Fibroblast of mammary gland (primary cell): Measurements from ENCODE around the gene DUOXA2.
A peak's percentile ranks its signal among the peaks of the same experiment; 100 is the strongest.

Source experiments
- DNase-seq: peaks from one replicate; pipeline ENCODE4 v3.0.0-alpha.2; 2010; ENCODE audit warnings: low read depth
- H3K4me3 ChIP-seq: 2 replicates; pipeline ENCODE4 v1.5.1; 2011; ENCODE audit warnings: low read depth, mild to moderate bottlenecking, low read length, moderate library complexity; ENCODE audit not compliant: control insufficient read depth
- CTCF ChIP-seq: conservative IDR thresholded peaks from 2 replicates; pipeline ENCODE4 v1.5.1; 2011; ENCODE audit warnings: low read depth, low read length, inconsistent platforms; ENCODE audit not compliant: control insufficient read depth, insufficient read depth

DUOXA2 gene

GRCh38 chr15:45151998-45152828, 38.1 kb downstream of the DUOXA2 start:
- no peak for DNase-seq
- no peak overlapping the region for H3K4me3 ChIP-seq
- no peak for TF ChIP-seq CTCF

DNA sequence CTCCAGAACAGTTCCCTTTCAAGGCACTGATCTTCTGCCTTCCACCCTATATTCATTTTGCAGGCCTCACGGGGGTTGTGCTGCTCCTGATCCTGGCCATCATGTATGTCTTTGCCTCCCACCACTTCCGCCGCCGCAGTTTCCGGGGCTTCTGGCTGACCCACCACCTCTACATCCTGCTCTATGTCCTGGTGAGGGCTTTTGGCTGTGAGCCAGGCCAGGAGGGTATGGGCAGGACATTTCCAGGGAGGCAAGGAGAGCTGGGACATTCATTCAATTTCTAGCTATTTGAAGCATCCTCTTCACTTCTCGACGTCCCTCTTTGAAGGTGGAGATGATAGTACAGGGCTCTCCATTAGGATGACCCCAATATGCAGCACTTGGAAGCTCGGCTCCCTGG, 41.6 kb downstream of the DUOXA2 start:
- no peak overlapping the region for H3K4me3 ChIP-seq
- no peak for DNase-seq
- no peak for TF ChIP-seq CTCF

- TF ChIP-seq CTCF: no peak
- peak; percentile 84 for DNase-seq
- H3K4me3 ChIP-seq: no peak overlapping the region
These were observed 42.8 kb downstream of the DUOXA2 start for GRCh38 chr15:45156744-45157455.

DNA sequence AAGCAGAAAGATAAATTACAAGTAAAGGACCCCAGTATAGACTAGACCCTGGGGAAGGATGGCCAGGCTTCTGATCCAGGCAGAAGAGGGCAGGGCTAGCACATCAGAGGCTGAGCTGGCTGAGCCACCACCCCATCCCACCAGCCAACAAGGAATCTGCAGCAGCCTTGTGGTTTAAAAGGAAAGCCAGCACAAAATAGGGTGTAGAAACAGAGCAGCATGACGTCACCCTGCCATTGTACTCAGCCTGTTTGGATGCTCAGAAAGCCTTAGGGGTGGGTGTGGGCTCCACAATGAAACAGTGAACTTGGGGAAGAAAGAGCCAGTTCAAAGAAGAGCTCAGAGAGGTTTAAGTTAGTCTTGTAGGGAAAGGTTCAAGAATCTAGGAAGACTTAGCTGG, 43.8 kb downstream of the DUOXA2 start:
- no peak overlapping the region for H3K4me3 ChIP-seq
- peak; percentile 85 for DNase-seq
- TF ChIP-seq CTCF: no peak

DNA sequence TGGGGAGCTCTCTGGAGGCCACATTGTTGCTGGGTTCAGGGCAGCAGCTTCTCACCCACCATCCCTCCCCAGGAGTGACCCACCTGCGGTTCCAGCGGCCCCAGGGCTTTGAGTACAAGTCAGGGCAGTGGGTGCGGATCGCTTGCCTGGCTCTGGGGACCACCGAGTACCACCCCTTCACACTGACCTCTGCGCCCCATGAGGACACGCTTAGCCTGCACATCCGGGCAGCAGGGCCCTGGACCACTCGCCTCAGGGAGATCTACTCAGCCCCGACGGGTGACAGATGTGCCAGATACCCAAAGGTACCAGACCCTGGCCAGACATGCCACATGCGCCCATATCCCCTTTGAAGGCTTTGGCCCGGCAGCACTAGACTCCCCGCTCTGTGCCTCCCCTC, 47.5 kb downstream of the DUOXA2 start:
- no peak for TF ChIP-seq CTCF
- H3K4me3 ChIP-seq: no peak overlapping the region
- DNase-seq: no peak

GRCh38 chr15:45162771-45163507, 48.8 kb downstream of the DUOXA2 start:
- DNase-seq: peak; percentile 79
- H3K4me3 ChIP-seq: no peak overlapping the region
- peak; percentile 97 for TF ChIP-seq CTCF
